ENCODE measurements around the gene SLC25A23.
A peak's percentile ranks its signal among the peaks of the same experiment; 100 is the strongest.
"Not testable (repeated sequence)": the region's sequence is repeated elsewhere in the genome, so short reads cannot be mapped to it uniquely, and the experiment has no call there.

The SLC25A23 gene

DNA sequence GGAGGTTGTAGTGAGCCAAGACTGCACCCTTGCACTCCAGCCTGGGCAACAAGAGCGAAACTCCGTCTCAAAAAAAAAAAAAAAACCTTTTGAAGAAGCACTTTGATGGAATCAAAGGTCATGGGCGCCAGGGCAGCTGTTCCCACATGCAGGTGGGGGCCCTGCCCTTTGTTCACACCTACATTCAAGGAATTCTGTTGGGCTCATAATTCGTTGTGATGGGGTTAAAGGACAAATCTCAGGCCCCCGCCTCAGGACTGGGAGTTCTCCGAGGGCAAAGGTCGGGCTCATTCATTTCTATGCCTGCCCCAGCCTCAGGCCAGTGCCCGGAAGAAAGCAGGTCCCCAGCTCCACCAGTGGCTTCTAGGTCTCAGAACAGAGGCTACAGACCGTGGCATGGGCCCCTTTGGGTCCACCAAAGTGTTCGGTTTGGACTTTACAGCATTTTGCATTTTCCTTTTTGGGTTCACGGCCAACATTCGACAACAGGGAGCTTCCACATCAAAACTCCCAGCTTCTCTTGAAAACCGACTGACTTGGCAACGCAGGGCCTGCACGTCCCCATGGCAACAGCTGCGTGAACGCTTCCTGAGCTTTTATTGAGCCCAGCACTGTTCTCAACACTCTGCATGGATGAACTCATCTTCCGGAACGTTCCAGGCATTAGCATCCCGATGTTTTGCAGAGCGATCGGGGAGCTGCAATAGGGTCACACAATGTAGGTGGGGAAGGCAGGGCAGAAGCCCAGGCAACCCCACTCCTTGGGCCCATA, 56.6 kb downstream of the SLC25A23 start:
- no peaks in the 10 kb centered on the region for H3K27me3 Mint-ChIP-seq (ENCODE audit: low read depth)
- peak overlapping the region; percentile 83 to 94 (median 94) for H3K27ac Mint-ChIP-seq
- TF ChIP-seq, protein P1, sequence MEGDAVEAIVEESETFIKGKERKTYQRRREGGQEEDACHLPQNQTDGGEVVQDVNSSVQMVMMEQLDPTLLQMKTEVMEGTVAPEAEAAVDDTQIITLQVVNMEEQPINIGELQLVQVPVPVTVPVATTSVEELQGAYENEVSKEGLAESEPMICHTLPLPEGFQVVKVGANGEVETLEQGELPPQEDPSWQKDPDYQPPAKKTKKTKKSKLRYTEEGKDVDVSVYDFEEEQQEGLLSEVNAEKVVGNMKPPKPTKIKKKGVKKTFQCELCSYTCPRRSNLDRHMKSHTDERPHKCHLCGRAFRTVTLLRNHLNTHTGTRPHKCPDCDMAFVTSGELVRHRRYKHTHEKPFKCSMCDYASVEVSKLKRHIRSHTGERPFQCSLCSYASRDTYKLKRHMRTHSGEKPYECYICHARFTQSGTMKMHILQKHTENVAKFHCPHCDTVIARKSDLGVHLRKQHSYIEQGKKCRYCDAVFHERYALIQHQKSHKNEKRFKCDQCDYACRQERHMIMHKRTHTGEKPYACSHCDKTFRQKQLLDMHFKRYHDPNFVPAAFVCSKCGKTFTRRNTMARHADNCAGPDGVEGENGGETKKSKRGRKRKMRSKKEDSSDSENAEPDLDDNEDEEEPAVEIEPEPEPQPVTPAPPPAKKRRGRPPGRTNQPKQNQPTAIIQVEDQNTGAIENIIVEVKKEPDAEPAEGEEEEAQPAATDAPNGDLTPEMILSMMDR (IDR thresholded peaks at IDR 0.05; ENCODE audit: unreplicated experiment in 3 of 3) = no peak
- H3K9me3 Mint-ChIP-seq = no peaks in the 10 kb centered on the region
- no peak overlapping the region for H3K4me3 Mint-ChIP-seq
- H3K36me3 Mint-ChIP-seq (ENCODE audit: low read depth) = no peaks in the 10 kb centered on the region
- H3K4me1 Mint-ChIP-seq = peaks cover 13% of the 10 kb centered on the region

DNA sequence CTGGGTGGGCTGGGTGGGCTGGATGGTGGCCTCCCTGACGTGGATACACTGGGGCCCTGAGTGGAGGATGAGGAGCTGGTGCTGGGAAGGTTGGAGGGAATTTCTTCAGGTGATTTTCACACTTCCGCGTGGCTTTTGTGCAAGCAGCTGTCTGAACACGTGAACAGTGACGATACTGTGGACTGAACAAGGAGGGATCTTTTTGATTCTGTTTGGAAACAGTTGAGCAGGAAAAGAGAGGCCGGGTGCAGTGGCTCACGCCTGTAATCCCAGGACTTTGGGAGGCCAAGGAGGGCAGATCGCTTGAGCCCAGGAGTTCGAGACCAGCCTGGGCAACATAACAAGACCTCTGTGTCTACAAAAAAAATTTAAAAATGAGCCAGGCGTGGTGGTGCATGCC, 57.5 kb downstream of the SLC25A23 start:
- H3K4me3 Mint-ChIP-seq = no peak overlapping the region
- TF ChIP-seq, protein P1 (IDR thresholded peaks at IDR 0.05; ENCODE audit: unreplicated experiment in 3 of 3) = no peak
- peak overlapping the region; percentile 71 to 81 (median 74) for H3K27ac Mint-ChIP-seq
- no peaks in the 10 kb centered on the region for H3K27me3 Mint-ChIP-seq (ENCODE audit: low read depth)
- H3K4me1 Mint-ChIP-seq = peaks cover 13% of the 10 kb centered on the region
- H3K9me3 Mint-ChIP-seq = no peaks in the 10 kb centered on the region
- no peaks in the 10 kb centered on the region for H3K36me3 Mint-ChIP-seq (ENCODE audit: low read depth)

DNA sequence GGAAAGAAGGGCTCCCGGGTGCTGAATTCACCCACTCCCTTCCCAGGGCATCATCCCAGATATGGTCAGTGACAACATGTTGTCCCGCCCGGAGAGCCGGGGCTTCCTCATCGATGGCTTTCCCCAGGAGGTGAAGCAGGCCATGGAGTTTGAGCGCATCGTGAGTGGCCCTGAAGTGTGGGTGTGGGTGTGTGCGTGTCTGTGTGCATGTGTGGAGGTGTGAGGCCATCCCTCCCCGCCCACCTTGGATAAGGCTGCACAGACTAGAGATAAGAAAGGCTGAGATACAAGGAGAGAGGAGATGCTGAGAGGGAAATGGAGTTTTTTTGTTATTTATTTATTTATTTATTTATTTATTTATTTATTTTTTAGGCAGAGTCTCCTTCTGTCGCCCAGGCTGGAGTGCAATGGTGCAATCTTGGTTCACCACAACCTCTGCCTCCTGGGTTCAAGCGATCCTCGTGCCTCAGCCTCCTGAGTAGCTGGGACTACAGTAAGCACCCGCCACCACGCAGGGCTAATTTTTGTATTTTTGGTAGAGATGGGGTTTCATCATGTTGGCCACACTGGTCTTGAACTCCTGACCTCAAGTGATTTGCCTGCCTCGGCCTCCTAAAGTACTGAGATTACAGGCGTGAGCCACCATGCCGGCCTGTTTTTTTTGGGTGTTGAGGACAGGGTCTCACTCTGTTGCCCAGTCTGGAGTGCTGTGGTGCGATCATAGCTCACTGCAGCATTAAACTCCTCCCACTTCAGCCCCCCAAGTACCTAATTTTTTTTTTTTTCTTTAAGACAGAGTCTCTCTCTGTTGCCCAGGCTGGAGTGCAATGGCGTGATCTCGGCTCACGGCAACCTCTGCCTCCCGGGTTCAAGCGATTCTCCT, 59.3 kb downstream of the SLC25A23 start:
- not testable (repeated sequence) for H3K4me3 Mint-ChIP-seq; H3K36me3 Mint-ChIP-seq (ENCODE audit: low read depth); H3K27me3 Mint-ChIP-seq (ENCODE audit: low read depth); H3K9me3 Mint-ChIP-seq
- Mint-ChIP-seq H3K4me1 (peaks cover 13% of the 10 kb centered on the region), H3K27ac (peak overlapping the region in 1 of 3 experiments; percentile 23)

DNA sequence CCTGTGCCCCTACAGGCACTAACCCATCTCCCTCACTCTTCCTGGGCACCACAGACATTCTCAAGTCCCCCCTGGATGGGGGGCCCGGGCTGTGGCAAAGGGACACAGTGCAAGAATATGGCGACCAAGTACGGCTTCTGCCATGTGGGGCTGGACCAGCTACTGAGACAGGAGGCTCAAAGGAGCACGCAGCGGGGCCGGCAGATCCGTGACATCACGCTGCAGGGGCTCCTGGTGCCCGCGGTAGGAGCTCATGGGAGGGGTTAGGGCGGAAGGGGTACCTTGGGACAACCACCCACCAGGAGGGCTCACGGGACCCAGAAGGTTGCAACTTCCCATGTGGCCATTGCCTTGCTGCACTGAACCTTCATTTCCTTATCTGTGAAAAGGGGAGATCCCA, 63.3 kb downstream of the SLC25A23 start:
- TF ChIP-seq, protein P1 (IDR thresholded peaks at IDR 0.05; ENCODE audit: unreplicated experiment in 3 of 3) = no peak
- no peaks in the 10 kb centered on the region for H3K36me3 Mint-ChIP-seq (ENCODE audit: low read depth)
- H3K4me1 Mint-ChIP-seq = peaks cover 21% of the 10 kb centered on the region
- no peaks in the 10 kb centered on the region for H3K27me3 Mint-ChIP-seq (ENCODE audit: low read depth)
- H3K27ac Mint-ChIP-seq = no peak overlapping the region
- H3K4me3 Mint-ChIP-seq = no peak overlapping the region
- H3K9me3 Mint-ChIP-seq = no peaks in the 10 kb centered on the region

DNA sequence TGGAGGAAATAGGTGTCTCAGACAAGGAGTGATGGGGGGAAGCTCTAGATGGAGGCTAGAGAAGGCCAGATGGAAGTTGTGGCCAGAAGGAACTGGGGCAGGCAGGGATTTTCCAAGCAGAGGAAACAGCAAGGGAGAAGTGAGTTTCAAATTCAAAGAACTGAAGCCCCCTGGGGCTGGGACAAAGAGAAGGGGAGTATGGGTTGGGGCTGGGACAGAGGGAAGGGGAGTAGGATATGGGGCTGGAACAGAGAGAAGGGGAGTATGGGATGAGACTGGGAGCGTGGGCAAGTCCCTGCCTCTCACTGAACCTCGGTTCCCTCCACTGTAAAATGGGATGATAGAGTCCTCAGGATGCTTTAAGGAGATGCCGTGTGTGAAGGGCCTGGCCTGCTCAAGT, 64.8 kb downstream of the SLC25A23 start:
- Mint-ChIP-seq H3K36me3 (ENCODE audit: low read depth) (peaks cover 8% of the 10 kb centered on the region), H3K4me1 (peaks cover 25% of the 10 kb centered on the region), H3K27me3 (ENCODE audit: low read depth) (no peaks in the 10 kb centered on the region), H3K9me3 (no peaks in the 10 kb centered on the region), H3K4me3 (peak overlapping the region; percentile 67 to 76 (median 76)), H3K27ac (peak overlapping the region; percentile 99)
- TF ChIP-seq, protein P1 (IDR thresholded peaks at IDR 0.05; ENCODE audit: unreplicated experiment in 3 of 3) = no peak

DNA sequence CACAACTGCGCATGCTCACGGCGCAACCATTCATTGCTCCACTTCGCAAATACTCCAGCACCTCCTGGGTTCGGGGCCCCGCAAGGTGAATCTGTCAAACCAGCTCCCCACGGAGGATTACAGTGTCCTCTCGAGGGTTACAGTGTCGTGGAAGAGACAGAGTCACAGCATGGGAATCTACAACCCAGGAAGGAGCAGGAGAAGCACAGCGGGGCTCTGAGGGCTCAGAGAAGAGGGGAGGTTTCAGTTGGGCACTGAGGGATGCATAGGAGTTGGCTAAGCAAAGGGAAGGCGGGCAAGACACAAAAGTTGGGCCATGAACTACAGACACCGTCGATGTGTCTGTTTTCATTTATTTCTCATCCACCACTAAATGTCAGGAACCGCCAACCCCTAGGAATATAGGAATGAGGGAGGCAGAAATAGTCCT, 65.6 kb downstream of the SLC25A23 start:
- TF ChIP-seq, protein P1 (IDR thresholded peaks at IDR 0.05; ENCODE audit: unreplicated experiment in 3 of 3) = no peak
- Mint-ChIP-seq H3K4me3 (peak overlapping the region; percentile 94 to 97 (median 95)), H3K4me1 (peaks cover 25% of the 10 kb centered on the region), H3K27me3 (ENCODE audit: low read depth) (no peaks in the 10 kb centered on the region), H3K9me3 (no peaks in the 10 kb centered on the region), H3K36me3 (ENCODE audit: low read depth) (peaks cover 12% of the 10 kb centered on the region), H3K27ac (peak overlapping the region; percentile 99)
